Spleen (tissue), 7 donors: ENCODE measurements around the gene PRSS2.

Experiments used
- POLR2A ChIP-seq, 3 donors: fragments of 450-650 bp; IDR thresholded peaks; one replicate each; pipeline ENCODE4 v1.5.1; 2017; ENCODE audit warnings: antibody characterized with exemption in 3 of 3, mild to moderate bottlenecking in 1 of 3
- POLR2AphosphoS5 ChIP-seq, 3 donors: sonication (generic); formaldehyde crosslinking; IDR thresholded peaks; one replicate each; pipeline ENCODE4 v1.5.1; 2017; ENCODE audit warnings: antibody characterized with exemption in 3 of 3
- TF ChIP-seq, protein P1 (sequence below), 11 experiments: fragments of 200-600 bp in 7 of 11; fragments of 450-650 bp in 4 of 11; sonication (generic) in 4 of 11; IDR thresholded peaks in 8 of 11; conservative IDR thresholded peaks in 3 of 11; 1 replicate in 7 of 11; 2 replicates in 4 of 11; pipeline versions ENCODE4 v1.4.0 to v1.8.0; 2016 to 2021; ENCODE audit warnings: antibody characterized with exemption in 11 of 11, inconsistent platforms in 4 of 11, mild to moderate bottlenecking in 1 of 11
- donor health status: DM: no; HTN: no; CAD: no; lungs with moderate emphysema.
- donor health status: DM: no; HTN: no; CAD: no.
- donor health status: DM: no; HTN: no; CAD: no.

DNA sequence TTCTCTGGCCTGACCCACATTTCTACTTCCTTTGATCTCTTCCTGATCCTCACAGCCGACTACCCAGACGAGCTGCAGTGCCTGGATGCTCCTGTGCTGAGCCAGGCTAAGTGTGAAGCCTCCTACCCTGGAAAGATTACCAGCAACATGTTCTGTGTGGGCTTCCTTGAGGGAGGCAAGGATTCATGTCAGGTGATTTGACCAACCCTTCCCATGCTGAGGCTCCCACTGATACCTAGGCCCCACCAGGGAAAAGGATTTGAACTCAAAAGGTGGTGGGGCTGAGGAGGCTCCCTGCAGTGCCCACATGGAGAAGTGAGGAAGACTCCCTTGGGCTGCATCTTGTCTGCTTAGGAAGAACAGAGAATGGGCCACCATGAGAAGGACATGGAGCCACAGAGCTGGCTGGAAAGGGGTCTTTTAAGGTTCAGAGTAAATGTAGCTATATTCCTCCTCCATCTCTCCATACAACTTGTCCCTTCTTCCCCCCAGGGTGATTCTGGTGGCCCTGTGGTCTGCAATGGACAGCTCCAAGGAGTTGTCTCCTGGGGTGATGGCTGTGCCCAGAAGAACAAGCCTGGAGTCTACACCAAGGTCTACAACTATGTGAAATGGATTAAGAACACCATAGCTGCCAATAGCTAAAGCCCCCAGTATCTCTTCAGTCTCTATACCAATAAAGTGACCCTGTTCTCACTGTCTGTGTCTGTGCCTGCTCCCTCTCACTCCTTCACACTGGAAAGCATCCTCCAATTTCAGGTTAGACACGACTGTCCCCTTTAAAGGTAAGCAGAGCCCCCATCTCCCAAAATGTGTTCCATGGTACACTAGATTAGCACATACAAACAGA, 18.2 kb upstream of the PRSS2 start:
- TF ChIP-seq, protein P1, sequence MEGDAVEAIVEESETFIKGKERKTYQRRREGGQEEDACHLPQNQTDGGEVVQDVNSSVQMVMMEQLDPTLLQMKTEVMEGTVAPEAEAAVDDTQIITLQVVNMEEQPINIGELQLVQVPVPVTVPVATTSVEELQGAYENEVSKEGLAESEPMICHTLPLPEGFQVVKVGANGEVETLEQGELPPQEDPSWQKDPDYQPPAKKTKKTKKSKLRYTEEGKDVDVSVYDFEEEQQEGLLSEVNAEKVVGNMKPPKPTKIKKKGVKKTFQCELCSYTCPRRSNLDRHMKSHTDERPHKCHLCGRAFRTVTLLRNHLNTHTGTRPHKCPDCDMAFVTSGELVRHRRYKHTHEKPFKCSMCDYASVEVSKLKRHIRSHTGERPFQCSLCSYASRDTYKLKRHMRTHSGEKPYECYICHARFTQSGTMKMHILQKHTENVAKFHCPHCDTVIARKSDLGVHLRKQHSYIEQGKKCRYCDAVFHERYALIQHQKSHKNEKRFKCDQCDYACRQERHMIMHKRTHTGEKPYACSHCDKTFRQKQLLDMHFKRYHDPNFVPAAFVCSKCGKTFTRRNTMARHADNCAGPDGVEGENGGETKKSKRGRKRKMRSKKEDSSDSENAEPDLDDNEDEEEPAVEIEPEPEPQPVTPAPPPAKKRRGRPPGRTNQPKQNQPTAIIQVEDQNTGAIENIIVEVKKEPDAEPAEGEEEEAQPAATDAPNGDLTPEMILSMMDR (IDR thresholded peaks at IDR 0.05 in 8 of 11, conservative IDR thresholded peaks at IDR 0.05 in 3 of 11): no peak
- TF ChIP-seq POLR2AphosphoS5 (IDR thresholded peaks at IDR 0.05) (no peak), POLR2A (IDR thresholded peaks at IDR 0.05) (no peak)
